ENCODE data around the gene DBI. TPM values are rescaled to one million over a fixed set of nuclear protein-coding genes. Genes with fewer than 3 reads are reported as not detected.

The DBI gene
- total RNA-seq, 6 experiments from 2014 or later: 132 to 314 (median 191) TPM

DNA sequence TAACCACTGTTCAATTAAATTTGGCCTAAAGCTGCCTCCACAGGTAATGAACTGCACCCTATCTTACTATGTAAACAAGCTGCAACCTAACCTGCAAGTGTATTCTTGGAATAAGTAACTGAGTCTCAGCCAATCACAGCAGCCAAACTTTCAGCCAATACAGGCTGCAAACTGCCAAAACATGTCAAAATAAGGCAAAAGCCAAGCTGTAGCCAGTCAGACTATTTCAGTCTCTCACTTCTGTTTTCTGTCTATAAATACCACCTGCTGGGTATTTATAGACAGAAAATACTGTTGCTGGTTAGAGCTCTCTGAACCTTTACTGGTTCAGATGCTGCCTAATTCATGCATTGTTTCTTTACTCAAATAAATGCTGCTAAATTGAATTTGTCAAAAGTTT lies 14.4 kb upstream of the DBI start:
- peak in 1 of 3 donors; percentile 80 for DNase-seq
- H3K27ac ChIP-seq: peak overlapping the region in 2 of 3 donors; percentile 25 to 73
- H3K36me3 ChIP-seq: no peaks in the 10 kb centered on the region
- no peak overlapping the region for H3K4me3 ChIP-seq
- no peaks in the 10 kb centered on the region for H3K9me3 ChIP-seq
- H3K27me3 ChIP-seq: no peaks in the 10 kb centered on the region
- TF ChIP-seq, protein P1, sequence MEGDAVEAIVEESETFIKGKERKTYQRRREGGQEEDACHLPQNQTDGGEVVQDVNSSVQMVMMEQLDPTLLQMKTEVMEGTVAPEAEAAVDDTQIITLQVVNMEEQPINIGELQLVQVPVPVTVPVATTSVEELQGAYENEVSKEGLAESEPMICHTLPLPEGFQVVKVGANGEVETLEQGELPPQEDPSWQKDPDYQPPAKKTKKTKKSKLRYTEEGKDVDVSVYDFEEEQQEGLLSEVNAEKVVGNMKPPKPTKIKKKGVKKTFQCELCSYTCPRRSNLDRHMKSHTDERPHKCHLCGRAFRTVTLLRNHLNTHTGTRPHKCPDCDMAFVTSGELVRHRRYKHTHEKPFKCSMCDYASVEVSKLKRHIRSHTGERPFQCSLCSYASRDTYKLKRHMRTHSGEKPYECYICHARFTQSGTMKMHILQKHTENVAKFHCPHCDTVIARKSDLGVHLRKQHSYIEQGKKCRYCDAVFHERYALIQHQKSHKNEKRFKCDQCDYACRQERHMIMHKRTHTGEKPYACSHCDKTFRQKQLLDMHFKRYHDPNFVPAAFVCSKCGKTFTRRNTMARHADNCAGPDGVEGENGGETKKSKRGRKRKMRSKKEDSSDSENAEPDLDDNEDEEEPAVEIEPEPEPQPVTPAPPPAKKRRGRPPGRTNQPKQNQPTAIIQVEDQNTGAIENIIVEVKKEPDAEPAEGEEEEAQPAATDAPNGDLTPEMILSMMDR (IDR thresholded peaks at IDR 0.05): peak in 2 of 4 donors; percentile 7 to 11
- no peak for TF ChIP-seq POLR2A (IDR thresholded peaks at IDR 0.05)
- ATAC-seq: peak; percentile 96 to 98 (median 98)
- H3K4me1 ChIP-seq: peaks cover 0 to 5% (median 2%) of the 10 kb centered on the region in 4 donors
- intact Hi-C loops (cut with DNase I): no loop called here

DNA sequence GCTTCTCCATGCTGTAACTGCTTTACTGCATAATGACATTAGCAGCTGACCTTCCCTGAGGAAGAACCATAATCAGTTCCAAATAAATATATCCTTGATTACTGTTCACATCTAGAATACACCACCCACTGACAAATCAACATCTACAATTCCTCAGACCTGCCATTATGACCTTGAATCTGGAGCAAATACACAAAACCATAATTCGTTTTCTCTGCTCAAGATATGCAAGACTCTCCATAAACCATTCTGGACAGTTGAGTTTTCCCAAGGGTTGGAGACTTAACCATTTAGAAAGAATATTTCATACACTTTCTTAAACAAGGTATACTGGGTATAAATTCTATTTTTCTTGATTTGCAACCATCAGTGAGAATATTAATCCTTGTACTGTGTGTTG lies 11.9 kb upstream of the DBI start:
- 94% methylated on average over 1 of the region's 1 CpG for WGBS (ENCODE audit: insufficient coverage, low coverage, low lambda C conversion rate, missing lambda C conversion rate)
- intact Hi-C loops (cut with DNase I): no loop called here
- TF ChIP-seq, protein P1 (IDR thresholded peaks at IDR 0.05): no peak
- no peak for TF ChIP-seq POLR2A (IDR thresholded peaks at IDR 0.05)
- Histone ChIP-seq H3K27me3 (no peaks in the 10 kb centered on the region), H3K36me3 (no peaks in the 10 kb centered on the region), H3K4me3 (no peak overlapping the region), H3K27ac (no peak overlapping the region), H3K4me1 (peaks cover 0 to 5% (median 2%) of the 10 kb centered on the region in 4 donors), H3K9me3 (no peaks in the 10 kb centered on the region)
- DNase-seq: no peak
- no peak for ATAC-seq

DNA sequence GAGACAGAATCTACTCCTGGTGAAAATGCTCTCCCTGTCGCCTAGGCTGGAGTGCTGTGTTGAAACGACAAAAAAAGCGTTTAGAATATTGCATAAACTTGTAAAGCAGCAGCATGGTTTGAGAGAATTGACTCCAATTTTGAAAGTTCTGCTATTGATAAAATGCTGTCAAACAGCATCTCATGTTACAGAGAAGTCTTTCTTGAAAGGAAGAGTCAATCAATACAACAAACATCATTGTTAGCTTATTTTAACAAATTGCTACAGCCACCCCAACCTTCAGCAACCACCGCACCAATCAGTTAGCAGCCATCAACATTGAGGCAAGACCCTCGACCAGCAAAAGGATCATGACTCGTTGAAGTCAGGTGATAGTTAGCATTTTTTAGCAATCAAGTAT lies 7.0 kb upstream of the DBI start:
- peaks cover 0 to 13% (median 0%) of the 10 kb centered on the region in 4 donors for H3K4me1 ChIP-seq
- no peaks in the 10 kb centered on the region for H3K36me3 ChIP-seq
- 65% methylated on average over 6 of the region's 6 CpGs for WGBS (ENCODE audit: insufficient coverage, low coverage, low lambda C conversion rate, missing lambda C conversion rate)
- H3K27ac ChIP-seq: no peak overlapping the region
- ATAC-seq (no peak), DNase-seq (no peak)
- H3K4me3 ChIP-seq: no peak overlapping the region
- TF ChIP-seq, protein P1 (IDR thresholded peaks at IDR 0.05): no peak
- no peak for TF ChIP-seq POLR2A (IDR thresholded peaks at IDR 0.05)
- H3K9me3 ChIP-seq: no peaks in the 10 kb centered on the region
- no peaks in the 10 kb centered on the region for H3K27me3 ChIP-seq
- intact Hi-C loops (cut with DNase I): no loop called here

DNA sequence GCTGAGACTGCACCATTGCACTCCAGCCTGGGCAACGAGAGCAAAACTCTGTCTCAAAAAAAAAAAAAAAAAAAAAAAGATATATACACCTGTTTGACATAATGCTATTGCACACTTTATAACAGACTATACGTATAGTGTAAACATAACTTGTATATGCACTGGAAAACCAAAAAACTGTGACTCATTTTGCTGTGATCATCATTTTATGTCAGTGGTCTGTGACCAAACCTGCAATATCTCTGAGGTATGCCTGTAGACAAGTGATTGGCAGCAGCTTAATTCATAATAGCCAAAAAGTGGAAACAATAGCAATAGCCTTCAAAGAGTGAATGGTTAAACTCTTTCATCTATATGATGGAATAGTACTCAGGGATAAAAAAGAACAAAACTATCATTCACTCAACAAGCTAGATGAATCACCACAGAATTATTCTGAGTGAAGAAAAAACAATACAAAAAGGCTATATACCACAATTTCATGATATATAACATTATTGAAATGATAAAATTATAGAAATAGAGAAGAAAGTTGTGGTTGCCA lies 6.3 kb upstream of the DBI start:
- TF ChIP-seq, protein P1 (IDR thresholded peaks at IDR 0.05): no peak
- no peak for TF ChIP-seq POLR2A (IDR thresholded peaks at IDR 0.05)
- WGBS (ENCODE audit: insufficient coverage, low coverage, low lambda C conversion rate, missing lambda C conversion rate): 81% methylated on average over 2 of the region's 2 CpGs
- H3K36me3 ChIP-seq: no peaks in the 10 kb centered on the region
- no peaks in the 10 kb centered on the region for H3K9me3 ChIP-seq
- DNase-seq: no peak
- intact Hi-C loops (cut with DNase I): no loop called here
- H3K27ac ChIP-seq: no peak overlapping the region
- no peak for ATAC-seq
- no peak overlapping the region for H3K4me3 ChIP-seq
- H3K4me1 ChIP-seq: peaks cover 0 to 21% (median 0%) of the 10 kb centered on the region in 4 donors
- H3K27me3 ChIP-seq: no peaks in the 10 kb centered on the region

DNA sequence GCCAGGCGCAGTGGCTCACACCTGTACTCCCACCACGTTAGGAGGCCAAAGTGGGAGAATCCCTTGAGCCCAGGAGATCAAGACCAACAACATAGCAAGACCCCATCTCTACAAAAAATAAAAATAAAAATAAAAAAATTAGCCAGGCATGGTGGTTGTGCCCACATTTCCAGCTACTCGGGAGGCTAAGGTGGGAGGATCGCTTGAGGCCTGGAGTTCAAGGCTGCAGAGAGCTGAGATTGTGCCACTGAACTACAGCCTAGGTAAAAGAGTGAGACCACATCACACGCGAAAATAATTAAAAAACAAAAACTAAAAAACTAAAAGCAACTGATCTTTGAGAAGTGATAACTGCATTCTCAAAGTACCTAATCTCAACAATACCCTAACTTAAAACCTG lies 2.0 kb upstream of the DBI start:
- no peak for DNase-seq
- WGBS (ENCODE audit: insufficient coverage, low coverage, low lambda C conversion rate, missing lambda C conversion rate): 92% methylated on average over 6 of the region's 6 CpGs

More for the DNA sequence above, 2.0 kb upstream of the DBI start:
- no peak for TF ChIP-seq POLR2A (IDR thresholded peaks at IDR 0.05)
- TF ChIP-seq, protein P1 (IDR thresholded peaks at IDR 0.05): no peak
- Histone ChIP-seq H3K27me3 (no peaks in the 10 kb centered on the region), H3K4me1 (peaks cover 0 to 45% (median 7%) of the 10 kb centered on the region in 4 donors), H3K4me3 (no peak overlapping the region), H3K36me3 (peaks cover 0 to 18% (median 7%) of the 10 kb centered on the region in 4 donors), H3K9me3 (no peaks in the 10 kb centered on the region), H3K27ac (no peak overlapping the region)
- no peak for ATAC-seq
- intact Hi-C loops (cut with DNase I): no loop called here

Measured in right lobe of liver (tissue), 6 donors.